HG02571 (cell line): ENCODE results near the gene EGFR.

Experiments used
- ATAC-seq: cut with Tn5 transposase; IDR thresholded peaks from one replicate; pipeline ENCODE4 v1.9.1; 2021; ENCODE audit warnings: mild to moderate bottlenecking, moderate library complexity; ENCODE audit not compliant: unreplicated experiment

Gene EGFR

GRCh38 chr7:55060636-55061022 is 41.8 kb downstream of the EGFR start:
- no peak for ATAC-seq

GRCh38 chr7:55061726-55062499 is 43.1 kb downstream of the EGFR start:
- no peak for ATAC-seq

DNA sequence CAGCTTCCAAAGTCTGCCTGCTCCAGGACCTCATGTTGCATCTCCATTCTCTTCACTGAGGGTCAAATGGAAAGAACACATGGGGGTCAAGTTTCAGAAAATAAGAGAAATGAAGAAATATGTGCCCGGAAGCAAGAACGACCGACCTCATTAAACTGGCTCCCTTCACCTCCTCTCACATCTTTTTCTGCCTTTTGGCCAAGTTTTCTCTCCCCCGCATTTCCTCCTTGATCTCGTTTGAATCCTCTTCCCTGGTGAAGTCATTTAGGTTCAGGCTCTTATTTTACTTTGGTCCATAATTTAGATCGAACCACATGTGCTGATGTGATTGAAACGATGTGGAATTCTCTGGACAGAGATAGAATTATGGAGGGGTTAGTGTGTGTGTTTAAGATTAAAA is 44.2 kb downstream of the EGFR start:
- no peak for ATAC-seq

DNA sequence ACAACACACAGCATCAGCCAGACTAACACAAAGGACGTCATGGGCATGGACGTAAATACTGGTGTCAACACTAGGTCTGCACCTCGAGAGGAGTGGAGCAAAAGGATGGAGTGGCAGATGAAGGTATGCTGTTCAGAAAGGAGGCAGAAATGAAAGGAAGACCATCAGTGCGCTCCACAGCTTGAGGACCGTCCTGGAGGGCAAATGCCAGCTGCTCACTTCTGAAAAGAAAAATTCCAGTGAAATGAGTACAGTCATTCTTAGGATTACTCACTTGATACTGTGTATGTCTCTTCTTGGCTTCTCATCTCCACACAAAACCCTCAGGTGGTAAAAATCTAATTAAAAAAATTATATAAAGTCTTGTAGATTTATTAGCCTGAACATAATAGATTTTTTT is 44.8 kb downstream of the EGFR start:
- ATAC-seq = no peak

DNA sequence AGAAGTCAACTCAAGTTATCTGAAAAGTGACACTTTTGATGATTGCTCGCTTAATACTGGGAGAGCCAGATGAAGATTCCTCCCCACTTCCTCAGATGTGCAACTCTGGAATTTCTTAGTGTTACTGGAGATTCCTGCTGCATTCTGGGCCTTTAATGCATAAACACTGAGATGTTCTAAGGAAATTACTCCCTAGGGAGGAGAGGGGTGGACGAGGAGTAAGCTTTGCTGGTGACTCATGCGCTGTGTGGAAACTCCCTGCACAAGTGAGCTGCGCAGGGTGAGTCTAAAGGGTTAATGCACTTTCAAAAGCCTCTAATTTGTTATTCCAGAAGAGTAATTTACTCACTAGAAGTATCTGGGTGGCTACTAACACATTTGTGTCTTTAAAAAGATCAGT is 46.3 kb downstream of the EGFR start:
- peak; percentile 60 for ATAC-seq

- ATAC-seq = peak; percentile 52
These were observed 46.9 kb downstream of the EGFR start for GRCh38 chr7:55065511-55066229.

DNA sequence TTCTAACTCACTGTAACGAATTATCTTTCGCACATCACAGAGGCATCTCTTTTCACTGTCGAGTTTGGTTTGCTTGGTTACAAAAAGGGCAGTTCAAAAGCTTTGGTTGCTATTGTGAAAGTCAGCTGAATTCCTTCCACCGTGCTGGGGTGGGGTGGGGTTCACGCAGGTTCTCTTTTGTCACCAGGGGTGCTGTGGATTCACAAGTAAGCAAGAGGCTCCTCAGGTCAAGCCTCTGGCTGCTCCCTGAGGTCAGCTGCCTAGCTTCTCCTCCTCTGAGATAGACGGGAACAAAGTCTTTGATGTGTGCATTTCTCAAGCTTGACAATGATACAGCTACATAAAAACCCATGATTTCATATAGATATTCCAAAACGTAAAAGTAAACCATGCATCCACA is 47.7 kb downstream of the EGFR start:
- ATAC-seq = no peak

DNA sequence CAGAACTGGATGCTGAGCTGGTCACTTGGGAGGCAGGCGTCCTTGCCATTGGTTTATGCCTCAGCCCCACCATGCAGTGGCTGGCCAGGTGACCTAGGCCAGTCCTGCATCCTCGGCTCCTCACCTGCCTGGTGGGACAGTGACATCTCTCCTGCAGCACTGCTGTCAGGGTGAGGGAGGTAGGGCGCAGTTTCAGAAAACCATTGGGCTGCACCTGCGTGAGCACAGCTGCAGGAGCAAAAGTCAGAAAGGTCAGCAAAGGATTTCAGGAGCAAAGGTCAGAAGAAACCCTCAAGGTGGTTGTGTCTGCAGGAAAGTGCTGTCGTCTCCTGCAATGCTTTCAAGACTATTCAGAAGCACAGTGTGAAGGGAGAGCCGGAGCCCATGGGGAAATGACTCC is 48.1 kb downstream of the EGFR start:
- ATAC-seq = no peak

DNA sequence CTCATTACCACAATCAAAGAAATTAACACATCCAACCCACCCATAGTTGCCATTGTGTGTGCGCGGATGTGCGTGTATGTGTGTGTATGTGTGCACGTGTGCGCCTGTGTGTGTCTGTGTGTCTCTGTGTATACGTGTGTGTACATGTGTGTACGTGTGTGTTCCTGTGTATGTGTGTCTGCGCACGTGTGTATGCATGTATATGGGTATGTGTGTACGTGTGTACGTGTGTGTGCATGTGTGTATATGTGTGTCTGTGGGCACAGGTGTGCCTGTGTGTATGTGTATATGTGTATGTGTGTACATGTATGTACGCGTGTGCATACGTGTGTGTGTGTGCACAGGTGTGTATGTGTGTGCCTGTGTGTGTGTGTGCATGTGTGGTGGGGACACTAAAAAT is 48.9 kb downstream of the EGFR start:
- ATAC-seq = no peak

GRCh38 chr7:55069271-55069792 is 50.5 kb downstream of the EGFR start:
- no peak for ATAC-seq

DNA sequence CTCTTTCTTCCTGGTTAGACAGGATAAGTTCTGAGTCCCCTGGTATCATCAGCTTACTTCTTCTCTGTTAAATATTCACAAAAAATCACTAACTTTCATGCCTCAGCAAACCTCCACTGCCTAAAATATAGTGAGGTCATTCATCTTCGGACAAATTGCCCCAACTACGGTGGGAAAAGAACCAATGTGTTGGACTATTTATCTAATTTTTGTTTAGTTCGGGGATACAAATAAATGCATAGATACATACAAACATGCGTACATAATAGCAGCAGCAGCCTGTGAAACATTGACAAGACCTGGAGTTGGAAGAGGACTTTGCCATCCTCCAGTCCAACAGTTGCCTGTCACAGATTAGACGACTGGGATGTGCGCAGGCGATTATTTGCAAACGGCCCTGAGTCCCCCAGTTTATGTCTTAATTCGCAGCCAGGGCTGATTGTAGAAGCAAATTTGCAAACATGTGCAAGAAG is 51.5 kb downstream of the EGFR start:
- ATAC-seq = no peak

DNA sequence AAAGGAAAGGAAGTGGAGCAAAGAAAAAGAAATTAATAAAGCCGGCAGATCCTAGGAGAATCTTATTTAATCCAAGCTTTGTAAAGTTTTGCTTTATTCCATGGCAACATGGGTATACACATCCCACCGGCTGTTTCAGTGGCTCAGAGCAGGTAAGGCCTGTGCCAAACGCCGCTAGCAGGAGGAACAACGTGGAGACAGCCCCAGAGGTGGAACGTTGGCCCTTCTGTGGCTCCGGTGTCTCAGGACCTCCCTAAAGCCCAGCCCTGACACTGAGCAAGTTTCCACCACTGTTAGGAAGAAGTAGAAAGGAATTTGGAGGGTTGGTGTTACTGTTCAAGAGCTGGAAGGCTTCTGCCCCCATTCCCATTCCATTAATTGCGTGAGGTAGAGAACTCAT is 52.0 kb downstream of the EGFR start:
- no peak for ATAC-seq

GRCh38 chr7:55071411-55072175 is 52.8 kb downstream of the EGFR start:
- ATAC-seq = no peak

DNA sequence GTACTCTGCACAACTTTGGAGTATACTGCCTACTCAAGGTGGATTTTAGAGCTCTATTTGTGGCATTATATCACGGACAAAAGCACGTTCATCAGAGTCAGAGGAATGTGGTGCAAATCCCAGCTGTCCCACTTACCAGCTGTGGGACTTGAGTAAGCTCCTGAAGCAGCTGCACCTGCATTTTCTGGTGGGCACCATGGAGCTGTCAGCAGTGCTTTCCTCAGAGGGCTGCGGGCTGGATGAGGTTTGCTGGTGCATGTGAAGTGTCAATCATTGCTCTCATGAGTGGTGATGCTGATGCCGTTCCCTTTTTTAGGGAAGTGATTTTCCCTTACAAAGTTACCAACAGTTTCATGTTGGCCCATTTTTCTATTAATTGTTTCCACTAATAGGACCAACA is 53.4 kb downstream of the EGFR start:
- no peak for ATAC-seq

DNA sequence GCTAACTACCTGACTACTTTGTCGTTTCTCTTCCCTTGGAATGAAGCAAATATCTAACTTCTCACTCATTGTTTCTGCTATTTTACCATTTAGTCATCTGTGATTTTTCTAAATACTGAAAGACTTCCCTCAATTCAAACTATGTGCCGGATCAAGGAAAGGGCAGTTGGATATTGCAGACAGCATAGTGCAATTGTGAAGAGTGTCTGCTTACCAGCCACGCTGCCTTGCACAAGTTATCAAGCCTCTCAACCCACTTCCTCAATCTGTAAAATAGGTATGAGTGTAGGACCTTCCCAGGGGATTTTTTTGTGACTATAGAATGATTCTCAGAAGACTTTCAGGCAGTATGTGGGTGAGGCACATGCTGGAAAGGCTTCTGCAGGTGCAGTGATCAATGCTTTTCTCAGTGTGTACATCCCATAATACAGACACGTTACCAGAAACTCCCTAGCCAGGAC is 54.3 kb downstream of the EGFR start:
- ATAC-seq = peak; percentile 57

DNA sequence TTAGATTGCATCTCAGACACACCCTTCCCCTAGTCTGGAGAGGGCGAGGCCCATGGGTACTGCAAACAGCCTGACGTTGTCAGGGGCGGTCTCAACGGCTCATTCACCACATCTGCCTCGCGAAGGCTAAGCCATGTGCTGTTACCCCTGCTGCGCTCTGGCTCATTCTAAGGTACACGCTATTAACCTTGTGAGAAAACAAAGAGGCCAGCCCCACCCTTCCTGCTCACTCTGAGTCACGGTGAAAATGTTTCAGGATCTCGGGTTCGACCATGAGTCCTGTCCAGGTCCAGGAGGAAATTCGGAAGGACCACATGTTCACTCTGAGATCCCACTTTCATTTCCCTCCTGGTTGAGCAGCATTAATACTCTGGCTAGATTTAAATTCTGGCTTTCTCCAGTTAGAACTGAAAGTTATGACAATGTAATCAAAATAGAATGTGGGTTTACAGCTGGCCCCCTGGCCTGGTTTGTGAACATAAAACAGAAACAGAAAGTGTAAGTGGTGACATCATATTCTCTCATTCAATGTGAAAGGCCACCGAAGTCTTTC is 55.2 kb downstream of the EGFR start:
- peak; percentile 89 for ATAC-seq

- ATAC-seq = no peak
These were observed 56.7 kb downstream of the EGFR start for GRCh38 chr7:55075464-55076021.

DNA sequence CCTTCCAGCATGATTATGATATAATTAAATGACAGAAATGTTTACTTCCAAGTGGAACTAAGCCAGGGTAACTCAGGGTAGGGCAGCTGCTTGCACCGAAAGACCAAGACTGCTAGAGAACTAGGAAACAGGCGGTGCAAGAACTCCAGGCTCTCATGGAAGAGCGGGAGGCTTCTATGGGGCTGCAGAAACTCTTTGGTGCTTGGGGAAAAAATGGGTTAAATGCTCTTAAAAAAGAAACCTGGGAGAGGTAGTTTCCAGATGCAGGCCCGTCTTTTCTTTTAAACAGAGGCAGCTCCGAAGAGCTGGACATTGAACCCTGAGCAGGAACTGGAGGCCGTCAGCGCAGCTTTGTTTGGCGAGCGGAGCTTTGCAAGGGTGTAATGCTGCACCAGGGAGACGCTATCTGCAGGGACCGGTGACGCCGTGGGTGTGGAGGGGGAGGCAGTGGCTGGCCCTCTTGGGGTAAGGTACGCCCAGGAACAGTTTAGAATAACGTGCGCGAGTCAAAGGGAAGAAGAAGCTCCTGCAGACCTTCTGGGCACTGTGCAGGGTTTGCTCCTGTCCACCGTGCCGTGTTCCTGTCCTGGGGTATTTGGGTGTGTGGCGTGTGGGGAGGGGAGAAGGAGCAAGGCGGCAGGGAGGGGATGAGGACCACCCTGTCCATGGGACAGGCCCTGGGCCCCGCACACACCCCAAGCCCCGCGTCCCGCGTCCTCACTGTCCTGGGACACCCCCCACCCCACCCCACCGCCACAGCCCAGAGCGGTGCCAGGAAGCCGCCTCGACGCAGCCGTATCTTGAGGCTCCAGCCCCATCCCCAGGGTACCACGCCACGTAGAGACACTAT is 59.0 kb downstream of the EGFR start:
- no peak for ATAC-seq

GRCh38 chr7:55078465-55079372 is 59.9 kb downstream of the EGFR start:
- no peak for ATAC-seq
